B cell (primary cell): ENCODE data around the gene CRTC2. TPM values are rescaled to one million over a fixed set of nuclear protein-coding genes. Genes with fewer than 3 reads are reported as not detected.
A peak's percentile ranks its signal among the peaks of the same experiment; 100 is the strongest.

Experiments used
- ATAC-seq: fragments of 200-7000 bp; cut with Tn5 transposase; one replicate; pipeline ENCODE4 v1.10.0; 2021; ENCODE audit warnings: low read depth, mild to moderate bottlenecking, moderate number of reproducible peaks, moderate library complexity
- CTCF ChIA-PET: fragments of 350-600 bp; sonication (Branson Sonifier 250); formaldehyde crosslinking; loops from one replicate; lab custom pipeline; 2021; ENCODE audit warnings: antibody characterized with exemption, inconsistent platforms; lab: Charles Lee
- POLR2A ChIA-PET: fragments of 350-600 bp; sonication (Branson Sonifier 250); formaldehyde crosslinking; loops from one replicate; lab custom pipeline; 2021; ENCODE audit warnings: antibody characterized with exemption; lab: Charles Lee
- DNase-seq: peaks from one replicate; pipeline ENCODE4 v3.0.0; 2013
- H2AFZ ChIP-seq: 2 replicates; pipeline ENCODE4 v1.6.1; 2012; ENCODE audit warnings: mild to moderate bottlenecking, low read depth, low read length; ENCODE audit not compliant: insufficient read depth, poor library complexity, severe bottlenecking
- H3K27ac ChIP-seq, 2 donors: 1 replicate in 1 of 2; 2 replicates in 1 of 2; pipeline ENCODE4 v1.5.1; 2012 to 2013; ENCODE audit warnings: low read length in 2 of 2, mild to moderate bottlenecking in 2 of 2, moderate library complexity in 1 of 2
- H3K27me3 ChIP-seq, 4 experiments: fragments of 200-600 bp in 1 of 4; sonication (generic) in 1 of 4; replicated peaks in 1 of 4; 1 replicate in 2 of 4; 2 replicates in 2 of 4; pipeline versions ENCODE4 v1.6.1 to v1.7.0; 2013 to 2016; ENCODE audit warnings: low read length in 3 of 4, mild to moderate bottlenecking in 2 of 4, mixed read lengths in 1 of 4, moderate library complexity in 1 of 4; ENCODE audit not compliant: insufficient read depth in 4 of 4, control insufficient read depth in 3 of 4; ENCODE audit errors: control extremely low read depth in 1 of 4
- H3K36me3 ChIP-seq, 2 experiments: replicated peaks in 1 of 2; 1 replicate in 1 of 2; 2 replicates in 1 of 2; pipeline versions ENCODE4 v1.6.1 to v1.7.1; 2013; ENCODE audit warnings: low read length in 1 of 2; ENCODE audit not compliant: insufficient read depth in 2 of 2, control insufficient read depth in 1 of 2; ENCODE audit errors: control extremely low read depth in 1 of 2, extremely low read depth in 1 of 2
- H3K4me1 ChIP-seq, 2 donors: fragments of 200-600 bp in 1 of 2; sonication (generic) in 1 of 2; 1 replicate in 1 of 2; 2 replicates in 1 of 2; pipeline versions ENCODE4 v1.5.1 to v1.6.1; 2013 to 2017; ENCODE audit warnings: low read length in 2 of 2; ENCODE audit not compliant: control insufficient read depth in 2 of 2, insufficient read depth in 2 of 2
- H3K4me2 ChIP-seq: replicated peaks from 2 replicates; pipeline ENCODE3; 2012; ENCODE audit warnings: mild to moderate bottlenecking, low read depth, low read length; ENCODE audit not compliant: poor library complexity, severe bottlenecking
- H3K4me3 ChIP-seq, 5 experiments: fragments of 200-600 bp in 1 of 5; sonication (generic) in 1 of 5; 1 replicate in 3 of 5; 2 replicates in 2 of 5; pipeline versions ENCODE4 v1.5.1 to v1.7.0; 2011 to 2016; ENCODE audit warnings: low read length in 4 of 5, mild to moderate bottlenecking in 4 of 5, low read depth in 2 of 5, control low read depth in 1 of 5, moderate library complexity in 1 of 5; ENCODE audit not compliant: insufficient read depth in 1 of 5; ENCODE audit errors: control extremely low read depth in 1 of 5, extremely low read depth in 1 of 5
- H3K79me2 ChIP-seq: fragments of 200-600 bp; sonication (generic); one replicate; pipeline ENCODE4 v1.6.0; 2016; ENCODE audit warnings: low read length; ENCODE audit not compliant: control insufficient read depth, insufficient read depth
- H3K9ac ChIP-seq: fragments of 200-600 bp; sonication (generic); 2 replicates; pipeline ENCODE4 v1.6.1; 2017; ENCODE audit warnings: mild to moderate bottlenecking, low read length, moderate library complexity
- H3K9me3 ChIP-seq, 3 donors: one replicate each; pipeline versions ENCODE4 v1.6.1 to v1.7.1; 2013; ENCODE audit warnings: low read length in 2 of 3; ENCODE audit not compliant: control insufficient read depth in 2 of 3, insufficient read depth in 1 of 3; ENCODE audit errors: control extremely low read depth in 1 of 3
- H4K20me1 ChIP-seq: 2 replicates; pipeline ENCODE4 v1.6.0; 2012; ENCODE audit warnings: mild to moderate bottlenecking, low read length; ENCODE audit not compliant: insufficient read depth, control insufficient read depth, poor library complexity, severe bottlenecking
- H3K27ac Mint-ChIP-seq: one replicate; pipeline ENCODE4 v1.8.0; 2021; ENCODE audit warnings: mixed read lengths
- H3K27me3 Mint-ChIP-seq: one replicate; pipeline ENCODE4 v1.8.0; 2021; ENCODE audit warnings: mixed read lengths
- H3K4me1 Mint-ChIP-seq: one replicate; pipeline ENCODE4 v1.8.0; 2021; ENCODE audit warnings: mixed read lengths
- H3K4me3 Mint-ChIP-seq: one replicate; pipeline ENCODE4 v1.8.0; 2021; ENCODE audit warnings: mixed read lengths
- H3K9me3 Mint-ChIP-seq: one replicate; pipeline ENCODE4 v1.8.0; 2022; ENCODE audit warnings: mixed read lengths; ENCODE audit not compliant: insufficient read depth
- CTCF ChIP-seq: fragments of 200-600 bp; IDR thresholded peaks from one replicate; pipeline ENCODE4 v1.8.0; 2022; ENCODE audit warnings: antibody characterized with exemption, mild to moderate bottlenecking
- EZH2 ChIP-seq: IDR thresholded peaks from 2 replicates; pipeline ENCODE4 v1.6.1; 2012; ENCODE audit warnings: borderline replicate concordance, low read depth, mild to moderate bottlenecking, moderate library complexity, low read length; ENCODE audit not compliant: insufficient read depth, poor library complexity, severe bottlenecking
- WGBS: methylation state at CpG from one replicate; pipeline ENCODE4 v1.1.5; 2013; ENCODE audit warnings: missing lambda C conversion rate; ENCODE audit not compliant: insufficient coverage; 5-methylcytosine and 5-hydroxymethylcytosine counted together
- intact Hi-C: fragments of 100-400 bp; cut with micrococcal nuclease; formaldehyde crosslinking; loops from one replicate; pipeline ENCODE4 v1.10.0; 2022
- polyA plus RNA-seq: library from polyadenylated mRNA; depleted of rRNA; stranded (reverse); fragments of >200 nt; gene quantifications from 2 replicates; pipeline ENCODE4 v1.2.3, GENCODE V29; 2012
- total RNA-seq, 2 donors: library from RNA; stranded (reverse); fragments of 120-200 nt in 1 of 2; gene quantifications; 1 replicate in 1 of 2; 2 replicates in 1 of 2; pipeline versions ENCODE4 v1.2.3 to v1.2.4, GENCODE V29; 2013 to 2022

The CRTC2 gene
- total and polyA plus RNA-seq, 2 donors (not counting 1 experiment from before 2014, with no cell fraction given), result 94.6 to 157 TPM

GRCh38 chr1:153962088-153963029 lies 3.9 kb upstream of the CRTC2 start:
- intact Hi-C loops, result loop anchor here (1.0 kb wide), 2 partner anchors 15 to 16 kb away; partner anchors contain the start of genes DENND4B and JTB
- Histone ChIP-seq H4K20me1 (peaks cover 11% of the 10 kb centered on the region), H3K27me3 (no peaks in the 10 kb centered on the region), H3K4me3 (peak overlapping the region; percentile 64 to 89 (median 86)), H2AFZ (peak overlapping the region; percentile 91), H3K4me2 (peak overlapping the region; percentile 85), H3K79me2 (peaks cover 71% of the 10 kb centered on the region), H3K9me3 (no peaks in the 10 kb centered on the region), H3K36me3 (peaks cover 0 to 12% of the 10 kb centered on the region in 2 experiments), H3K27ac (peak overlapping the region; percentile 85 to 95), H3K9ac (peak overlapping the region; percentile 84), H3K4me1 (peaks cover 45 to 51% of the 10 kb centered on the region in 2 donors)
- Mint-ChIP-seq H3K4me1 (peaks cover 60% of the 10 kb centered on the region), H3K9me3 (no peaks in the 10 kb centered on the region), H3K27ac (peak overlapping the region; percentile 85), H3K27me3 (no peaks in the 10 kb centered on the region), H3K4me3 (peak overlapping the region; percentile 83)
- ATAC-seq (no peak), DNase-seq (no peak)
- no peak for TF ChIP-seq EZH2
- TF ChIP-seq CTCF, result no peak
- 62% methylated on average over 10 of the region's 16 CpGs for WGBS
- ChIA-PET POLR2A (interaction anchor here (1.4 to 9.2 kb wide), 6 partner anchors 9 to 28 kb away, joined by 5 to 115 read pairs (median 11); partner anchors contain the start of genes DENND4B, JTB, RAB13 and RPS27), CTCF (interaction anchor here (1.0 to 7.5 kb wide), 5 partner anchors 9 to 165 kb away, joined by 3 to 65 read pairs (median 9); partner anchors contain the start of genes DENND4B and RAB13)
